Ureter (tissue), 1 donor: ENCODE measurements around the gene DCAF4. TPM values are rescaled to one million over a fixed set of nuclear protein-coding genes. Genes with fewer than 3 reads are reported as not detected.
A peak's percentile ranks its signal among the peaks of the same experiment; 100 is the strongest.
"Not testable (repeated sequence)": the region's sequence is repeated elsewhere in the genome, so short reads cannot be mapped to it uniquely, and the experiment has no call there.

Experiments used
- DNase-seq: peaks from one replicate; pipeline ENCODE4 v3.0.0-alpha.2; 2020; ENCODE audit warnings: low spot score
- total RNA-seq: library from RNA; stranded (reverse); gene quantifications from one replicate; pipeline ENCODE4 v1.2.4, GENCODE V29; 2023
- donor health status: DM: yes; HTN: yes; CAD: no.

DCAF4 gene
- total RNA-seq, 1 donor from 2014 or later = 26.0 TPM

DNA sequence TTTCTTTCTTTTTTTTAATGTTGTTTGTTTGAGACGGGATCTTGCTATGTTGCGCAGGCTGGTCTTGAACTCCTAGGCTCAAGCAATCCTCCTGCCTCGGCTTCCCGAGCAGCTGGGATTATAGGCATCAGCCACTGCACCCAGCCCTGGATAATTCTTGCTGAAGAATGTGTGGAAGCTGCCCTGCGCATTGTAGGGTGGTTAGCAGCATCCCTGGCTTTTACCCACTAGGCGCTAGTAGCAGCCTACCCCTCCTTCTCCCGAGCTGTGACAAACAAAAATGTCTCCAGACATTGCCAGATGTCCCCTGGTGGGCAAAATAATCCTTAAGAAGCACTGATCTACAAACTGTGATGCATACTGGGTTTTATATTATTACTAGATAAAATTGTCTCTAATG, 6.6 kb downstream of the DCAF4 start:
- no peak for DNase-seq

DNA sequence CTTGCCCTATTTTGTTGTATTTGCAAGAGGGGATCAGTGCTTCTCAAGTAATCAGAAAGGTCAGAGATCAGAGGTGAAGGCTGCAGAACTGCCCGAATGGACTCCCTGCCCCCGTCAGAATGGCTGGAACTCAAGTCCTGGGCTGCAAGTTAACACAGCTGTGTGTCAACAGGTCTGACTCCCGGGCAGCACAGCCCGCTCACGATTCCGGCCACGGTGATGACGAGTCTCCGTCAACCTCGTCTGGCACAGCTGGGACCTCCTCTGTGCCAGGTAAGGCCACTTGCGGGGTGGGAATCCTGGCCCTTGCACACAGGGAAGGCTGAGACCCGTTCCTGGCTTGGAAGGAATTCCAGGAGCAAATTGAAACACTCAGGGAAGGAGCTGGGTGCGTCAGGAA, 13.4 kb downstream of the DCAF4 start:
- DNase-seq = no peak

- DNase-seq = no peak
Observed at GRCh38 chr14:72941286-72941985, 15.2 kb downstream of the DCAF4 start.

- no peak for DNase-seq
Observed at GRCh38 chr14:72942934-72943333, 16.7 kb downstream of the DCAF4 start.

- no peak for DNase-seq
Observed at GRCh38 chr14:72943876-72944430, 17.7 kb downstream of the DCAF4 start.

DNA sequence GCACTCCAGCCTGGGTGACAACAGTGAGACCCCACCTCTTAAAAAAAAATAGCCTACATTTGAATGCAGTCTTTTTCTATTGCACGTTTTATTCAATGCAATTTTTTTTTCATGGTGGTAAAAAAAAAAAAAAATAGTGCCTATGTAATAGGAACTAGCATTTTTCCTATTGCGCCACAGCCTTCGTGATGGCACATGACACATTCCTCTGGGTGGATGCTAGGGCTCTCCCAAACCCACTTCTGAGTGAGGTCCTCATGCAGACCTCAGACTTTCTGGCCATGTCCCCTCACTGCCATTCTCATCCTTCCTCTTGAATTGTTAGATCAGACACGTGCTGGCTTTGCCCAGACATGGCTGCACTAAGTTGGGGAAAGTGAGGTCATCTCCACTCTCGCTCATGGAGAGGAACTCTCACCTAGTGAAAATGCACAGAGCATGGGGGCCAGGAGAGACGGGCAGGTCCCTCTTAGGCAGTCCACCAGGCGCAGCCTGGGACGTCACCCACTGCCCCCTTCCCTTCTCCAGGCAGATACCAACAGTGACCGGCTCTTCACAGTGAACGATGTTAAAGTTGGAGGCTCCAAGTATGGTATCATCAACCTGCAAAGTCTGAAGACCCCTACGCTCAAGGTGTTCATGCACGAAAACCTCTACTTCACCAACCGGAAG, 19.2 kb downstream of the DCAF4 start:
- no peak for DNase-seq

DNA sequence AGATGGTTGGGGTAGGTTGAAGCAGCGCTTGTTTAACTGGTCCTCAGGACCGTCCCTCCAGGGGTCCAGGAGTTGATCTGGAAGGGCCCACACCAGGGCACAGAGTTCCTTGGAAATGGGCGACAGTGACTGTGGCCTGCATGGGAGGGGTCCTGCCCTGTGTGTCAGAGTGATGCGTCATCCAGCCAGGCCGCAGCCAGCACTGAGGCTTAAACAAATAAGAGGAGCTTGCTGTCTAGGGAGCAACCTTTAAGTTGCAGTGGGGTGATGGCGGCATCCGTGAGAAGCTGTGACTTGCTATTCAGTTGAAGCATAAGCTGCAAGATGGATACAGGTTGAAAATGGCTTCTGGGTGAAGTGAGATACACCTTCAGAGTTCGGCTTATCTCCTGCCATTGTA, 20.2 kb downstream of the DCAF4 start:
- no peak for DNase-seq

DNA sequence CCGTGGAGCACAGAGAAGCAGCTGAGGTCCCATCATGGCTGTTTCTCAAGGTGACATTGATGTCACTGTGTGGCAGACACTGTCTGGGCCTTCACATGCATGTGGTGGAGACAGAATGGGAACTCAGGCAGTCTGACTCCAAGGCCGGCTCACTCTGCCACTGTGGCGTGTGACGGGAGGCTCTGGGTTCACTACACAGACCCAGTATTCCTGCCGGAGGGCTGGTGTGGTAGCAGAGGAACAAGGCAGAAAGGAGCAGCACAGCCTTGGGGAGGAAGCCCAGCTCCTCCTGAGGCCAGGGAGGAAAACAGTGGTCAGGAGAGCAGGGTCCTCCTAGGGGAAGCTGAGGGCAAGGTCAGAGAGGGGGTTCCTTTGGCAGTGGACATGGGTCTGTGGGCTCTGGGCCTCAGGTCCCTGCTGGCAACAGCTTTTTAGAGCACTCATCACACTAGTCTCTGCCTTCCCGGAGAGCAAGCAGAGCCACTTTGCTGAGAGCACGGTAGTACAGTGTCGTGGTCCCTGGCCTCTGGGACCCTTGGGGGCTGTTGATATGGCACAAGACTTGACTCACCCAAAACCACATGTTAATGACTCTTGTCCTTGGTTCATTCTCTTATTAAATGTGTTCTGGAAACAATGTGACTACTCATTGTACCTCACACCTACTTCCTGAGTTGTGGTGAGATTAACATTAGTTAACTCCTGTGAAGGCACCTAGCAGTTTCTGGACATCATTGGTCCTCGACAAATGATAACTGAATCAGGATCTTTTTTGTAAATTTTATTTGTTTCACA, 21.3 kb downstream of the DCAF4 start:
- no peak for DNase-seq

GRCh38 chr14:72948481-72949138, 22.3 kb downstream of the DCAF4 start:
- DNase-seq = peak; percentile 65

- DNase-seq = no peak
Observed at GRCh38 chr14:72952171-72952570, 25.9 kb downstream of the DCAF4 start.

DNA sequence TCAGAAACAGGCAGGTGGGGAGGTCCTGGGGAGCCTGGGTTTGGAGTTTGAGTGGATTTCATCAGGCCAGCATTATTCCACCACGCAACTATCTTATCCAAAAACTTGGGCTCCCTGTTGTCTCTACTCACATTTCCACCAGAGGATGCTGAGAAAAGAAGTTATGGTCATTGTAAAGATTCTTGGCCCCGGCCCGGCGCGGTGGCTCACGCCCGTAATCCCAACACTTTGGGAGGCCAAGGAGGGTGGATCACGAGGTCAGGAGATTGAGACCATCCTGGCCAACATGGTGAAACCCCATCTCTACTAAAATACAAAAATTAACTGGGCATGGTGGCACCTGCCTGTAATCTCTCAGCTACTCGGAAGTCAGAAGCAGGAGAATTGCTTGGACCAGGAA, 30.5 kb downstream of the DCAF4 start:
- not testable (repeated sequence) for DNase-seq

- no peak for DNase-seq
Observed at GRCh38 chr14:72957213-72957612, 30.9 kb downstream of the DCAF4 start.

- DNase-seq = no peak
Observed at GRCh38 chr14:72958548-72958947, 32.3 kb downstream of the DCAF4 start.

GRCh38 chr14:72961016-72961415, 34.8 kb downstream of the DCAF4 start:
- not testable (repeated sequence) for DNase-seq

- DNase-seq = no peak
Observed at GRCh38 chr14:72961579-72962335, 35.5 kb downstream of the DCAF4 start.

GRCh38 chr14:72962336-72962754, 36.1 kb downstream of the DCAF4 start:
- not testable (repeated sequence) for DNase-seq

- no peak for DNase-seq
Observed at GRCh38 chr14:72962829-72963312, 36.6 kb downstream of the DCAF4 start.

DNA sequence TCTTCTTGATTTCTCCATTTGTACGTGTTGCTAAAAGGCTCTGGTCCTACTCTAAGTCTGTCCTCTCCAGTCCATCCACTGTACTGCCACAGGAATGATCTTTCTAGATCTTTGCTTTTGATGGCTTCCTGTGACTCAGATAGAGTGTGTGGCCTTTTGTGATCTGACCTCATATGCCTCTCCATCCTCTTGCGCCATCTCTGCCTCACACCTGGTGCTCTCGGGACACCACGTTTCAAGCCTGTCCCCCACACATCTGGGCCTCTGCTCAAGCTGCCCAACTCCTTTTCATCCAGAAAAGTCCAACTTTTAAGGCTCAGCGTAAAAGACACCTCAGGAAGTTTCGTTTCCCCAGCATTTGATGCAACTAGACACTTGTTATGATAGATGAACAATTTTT, 39.0 kb downstream of the DCAF4 start:
- DNase-seq = no peak

DNA sequence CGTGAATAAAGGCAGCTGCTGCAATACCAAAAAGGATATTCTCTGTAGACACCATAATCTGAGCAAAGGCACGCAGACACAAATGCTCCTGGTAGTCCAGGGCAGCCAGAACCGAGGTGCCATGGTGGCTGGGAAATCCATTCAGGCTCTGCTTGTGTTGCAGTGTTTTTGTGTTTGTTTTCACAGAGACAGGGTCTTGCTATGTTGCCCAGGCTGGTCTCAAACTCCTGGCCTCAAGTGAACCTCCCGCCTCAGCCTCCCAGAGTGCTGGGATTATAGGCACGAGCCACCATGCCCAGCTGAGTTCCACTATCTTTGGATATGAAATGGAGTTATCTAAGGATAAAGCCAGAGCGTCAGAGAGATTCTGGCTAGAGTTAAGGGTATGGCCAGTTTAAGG, 39.8 kb downstream of the DCAF4 start:
- DNase-seq = no peak

DNA sequence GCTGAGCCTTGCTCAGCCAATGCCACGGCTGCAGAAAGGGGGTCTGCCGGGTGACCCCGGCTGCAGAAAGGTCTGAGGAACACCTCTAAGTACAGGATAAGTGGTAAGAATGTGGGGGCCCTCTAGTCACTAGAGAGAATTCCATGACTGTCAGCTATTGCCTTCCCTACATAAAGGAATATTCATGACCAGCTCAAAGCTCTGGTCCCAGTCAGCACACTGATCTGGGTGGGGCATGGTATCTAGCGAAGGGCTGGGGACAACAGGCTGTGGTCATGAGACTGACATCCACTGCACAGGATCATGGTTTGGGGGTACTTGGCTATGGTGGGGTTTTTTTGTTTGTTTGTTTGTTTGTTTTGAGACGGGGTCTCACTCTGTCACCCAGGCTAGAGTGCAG, 42.1 kb downstream of the DCAF4 start:
- no peak for DNase-seq

GRCh38 chr14:72970058-72970630, 43.9 kb downstream of the DCAF4 start:
- no peak for DNase-seq
